Measurements from ENCODE around the gene CLNK. TPM values are rescaled to one million over a fixed set of nuclear protein-coding genes. Genes with fewer than 3 reads are reported as not detected.

Gene CLNK
- total and polyA plus RNA-seq, 2 experiments from 2014 or later = not detected

- no peaks in the 10 kb centered on the region for H4K20me1 ChIP-seq (ENCODE audit: insufficient read depth)
- no peaks in the 10 kb centered on the region for H3K79me2 ChIP-seq (ENCODE audit: insufficient read depth)
- no peak overlapping the region for H2AFZ ChIP-seq
- WGBS, 2 experiments (ENCODE audit: low coverage in 1 of 2, low lambda C conversion rate in 2 of 2, missing lambda C conversion rate in 2 of 2) = 50 to 58% methylated on average over 2 of the region's 2 CpGs
- in situ Hi-C loops (cut with MboI) = no loop called here
- H3K4me3 ChIP-seq = no peak overlapping the region
- no peak for DNase-seq
- no peaks in the 10 kb centered on the region for H3K4me1 ChIP-seq (ENCODE audit: insufficient read depth)
- TF ChIP-seq EZH2phosphoT487 (IDR thresholded peaks at IDR 0.05; ENCODE audit: insufficient read depth, low read depth) (no peak), EZH2 (IDR thresholded peaks at IDR 0.05; ENCODE audit: insufficient read depth, poor library complexity, severe bottlenecking) (no peak)
- H3K27me3 ChIP-seq (replicated peaks; ENCODE audit: insufficient read depth) = no peaks in the 10 kb centered on the region
- H3K9me2 ChIP-seq (ENCODE audit: insufficient read depth) = no peaks in the 10 kb centered on the region
- H3K36me3 ChIP-seq (ENCODE audit: low read depth) = no peaks in the 10 kb centered on the region
- H3K27ac ChIP-seq = no peak overlapping the region
- H3K9ac ChIP-seq = no peak overlapping the region
- no peaks in the 10 kb centered on the region for H3K9me3 ChIP-seq (ENCODE audit: low read depth)
- H3K4me2 ChIP-seq (ENCODE audit: unreplicated experiment) = no peak overlapping the region
- H3F3A ChIP-seq (ENCODE audit: insufficient read depth) = no peaks in the 10 kb centered on the region
These were observed 31.6 kb upstream of the CLNK start for GRCh38 chr4:10716163-10716562.

- Histone ChIP-seq H4K20me1 (ENCODE audit: insufficient read depth) (no peaks in the 10 kb centered on the region), H3K36me3 (ENCODE audit: low read depth) (no peaks in the 10 kb centered on the region), H3K4me1 (ENCODE audit: insufficient read depth) (no peaks in the 10 kb centered on the region), H3K27ac (no peak overlapping the region), H2AFZ (no peak overlapping the region), H3K4me2 (ENCODE audit: unreplicated experiment) (no peak overlapping the region), H3K9ac (no peak overlapping the region), H3K4me3 (no peak overlapping the region), H3K27me3 (replicated peaks; ENCODE audit: insufficient read depth) (no peaks in the 10 kb centered on the region), H3F3A (ENCODE audit: insufficient read depth) (no peaks in the 10 kb centered on the region), H3K79me2 (ENCODE audit: insufficient read depth) (no peaks in the 10 kb centered on the region), H3K9me2 (ENCODE audit: insufficient read depth) (no peaks in the 10 kb centered on the region), H3K9me3 (ENCODE audit: low read depth) (no peaks in the 10 kb centered on the region)
- peak; percentile 48 for DNase-seq
- in situ Hi-C loops (cut with MboI) = no loop called here
- TF ChIP-seq EZH2phosphoT487 (IDR thresholded peaks at IDR 0.05; ENCODE audit: insufficient read depth, low read depth) (no peak), EZH2 (IDR thresholded peaks at IDR 0.05; ENCODE audit: insufficient read depth, poor library complexity, severe bottlenecking) (no peak)
- WGBS, 2 experiments (ENCODE audit: low coverage in 1 of 2, low lambda C conversion rate in 2 of 2, missing lambda C conversion rate in 2 of 2) = 12 to 15% methylated on average over 5 of the region's 5 CpGs
These were observed 31.1 kb upstream of the CLNK start for GRCh38 chr4:10715696-10716095.

DNA sequence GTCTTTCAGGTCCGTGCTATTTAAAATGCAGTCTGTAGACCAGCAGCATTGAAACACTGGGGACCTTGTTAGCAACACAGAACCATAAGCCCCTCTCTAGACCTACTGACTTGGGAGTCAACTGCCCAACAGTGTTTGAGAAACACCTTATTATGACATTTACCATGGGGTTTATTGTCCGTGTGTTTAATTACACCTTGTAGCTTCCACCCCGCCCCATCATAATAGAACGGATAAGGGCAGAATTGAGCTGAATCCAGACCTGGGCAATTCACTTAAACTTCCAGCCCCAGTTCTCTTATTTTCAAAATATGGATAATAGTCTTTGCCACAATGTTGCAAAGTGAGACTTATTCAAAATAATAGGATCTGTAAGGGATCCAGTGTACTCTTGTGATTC lies 30.6 kb upstream of the CLNK start:
- H2AFZ ChIP-seq = no peak overlapping the region
- H3K79me2 ChIP-seq (ENCODE audit: insufficient read depth) = no peaks in the 10 kb centered on the region
- TF ChIP-seq EZH2 (IDR thresholded peaks at IDR 0.05; ENCODE audit: insufficient read depth, poor library complexity, severe bottlenecking) (no peak), EZH2phosphoT487 (IDR thresholded peaks at IDR 0.05; ENCODE audit: insufficient read depth, low read depth) (no peak)
- H3F3A ChIP-seq (ENCODE audit: insufficient read depth) = no peaks in the 10 kb centered on the region
- H3K9ac ChIP-seq = no peak overlapping the region
- no peak for DNase-seq
- no peaks in the 10 kb centered on the region for H3K4me1 ChIP-seq (ENCODE audit: insufficient read depth)
- 51 to 55% methylated on average over 4 of the region's 4 CpGs for WGBS, 2 experiments (ENCODE audit: low coverage in 1 of 2, low lambda C conversion rate in 2 of 2, missing lambda C conversion rate in 2 of 2)
- H3K9me3 ChIP-seq (ENCODE audit: low read depth) = no peaks in the 10 kb centered on the region
- H4K20me1 ChIP-seq (ENCODE audit: insufficient read depth) = no peaks in the 10 kb centered on the region
- H3K4me3 ChIP-seq = no peak overlapping the region
- in situ Hi-C loops (cut with MboI) = no loop called here
- H3K27me3 ChIP-seq (replicated peaks; ENCODE audit: insufficient read depth) = no peaks in the 10 kb centered on the region
- no peak overlapping the region for H3K27ac ChIP-seq
- H3K36me3 ChIP-seq (ENCODE audit: low read depth) = no peaks in the 10 kb centered on the region
- no peaks in the 10 kb centered on the region for H3K9me2 ChIP-seq (ENCODE audit: insufficient read depth)
- no peak overlapping the region for H3K4me2 ChIP-seq (ENCODE audit: unreplicated experiment)

- Histone ChIP-seq H3K4me2 (ENCODE audit: unreplicated experiment) (no peak overlapping the region), H3K27me3 (replicated peaks; ENCODE audit: insufficient read depth) (no peaks in the 10 kb centered on the region), H3K79me2 (ENCODE audit: insufficient read depth) (no peaks in the 10 kb centered on the region), H3K4me1 (ENCODE audit: insufficient read depth) (no peaks in the 10 kb centered on the region), H3K9me2 (ENCODE audit: insufficient read depth) (no peaks in the 10 kb centered on the region), H3K9ac (no peak overlapping the region), H3F3A (ENCODE audit: insufficient read depth) (no peaks in the 10 kb centered on the region), H2AFZ (no peak overlapping the region), H4K20me1 (ENCODE audit: insufficient read depth) (no peaks in the 10 kb centered on the region), H3K27ac (no peak overlapping the region), H3K4me3 (no peak overlapping the region), H3K9me3 (ENCODE audit: low read depth) (no peaks in the 10 kb centered on the region), H3K36me3 (ENCODE audit: low read depth) (no peaks in the 10 kb centered on the region)
- TF ChIP-seq EZH2 (IDR thresholded peaks at IDR 0.05; ENCODE audit: insufficient read depth, poor library complexity, severe bottlenecking) (no peak), EZH2phosphoT487 (IDR thresholded peaks at IDR 0.05; ENCODE audit: insufficient read depth, low read depth) (no peak)
- in situ Hi-C loops (cut with MboI) = no loop called here
- no peak for DNase-seq
- WGBS, 2 experiments (ENCODE audit: low coverage in 1 of 2, low lambda C conversion rate in 2 of 2, missing lambda C conversion rate in 2 of 2) = 25 to 29% methylated on average over 3 of the region's 3 CpGs
These were observed 29.0 kb upstream of the CLNK start for GRCh38 chr4:10713591-10713990.

GRCh38 chr4:10706236-10706635 lies 21.7 kb upstream of the CLNK start:
- DNase-seq = no peak

More at GRCh38 chr4:10706236-10706635, 21.7 kb upstream of the CLNK start:
- 32 to 33% methylated on average over 1 of the region's 1 CpG for WGBS, 2 experiments (ENCODE audit: low coverage in 1 of 2, low lambda C conversion rate in 2 of 2, missing lambda C conversion rate in 2 of 2)
- Histone ChIP-seq H3K4me2 (ENCODE audit: unreplicated experiment) (no peak overlapping the region), H3K9me2 (ENCODE audit: insufficient read depth) (no peaks in the 10 kb centered on the region), H3K36me3 (ENCODE audit: low read depth) (no peaks in the 10 kb centered on the region), H3K27ac (no peak overlapping the region), H3F3A (ENCODE audit: insufficient read depth) (no peaks in the 10 kb centered on the region), H3K27me3 (replicated peaks; ENCODE audit: insufficient read depth) (no peaks in the 10 kb centered on the region), H3K9ac (no peak overlapping the region), H2AFZ (no peak overlapping the region), H3K9me3 (ENCODE audit: low read depth) (no peaks in the 10 kb centered on the region), H3K79me2 (ENCODE audit: insufficient read depth) (no peaks in the 10 kb centered on the region), H3K4me3 (no peak overlapping the region), H3K4me1 (ENCODE audit: insufficient read depth) (no peaks in the 10 kb centered on the region), H4K20me1 (ENCODE audit: insufficient read depth) (no peaks in the 10 kb centered on the region)
- TF ChIP-seq EZH2phosphoT487 (IDR thresholded peaks at IDR 0.05; ENCODE audit: insufficient read depth, low read depth) (no peak), EZH2 (IDR thresholded peaks at IDR 0.05; ENCODE audit: insufficient read depth, poor library complexity, severe bottlenecking) (no peak)
- in situ Hi-C loops (cut with MboI) = no loop called here

Data from GM23248 (cell line).